H1 (cell line): ENCODE measurements around the gene ZNF91. TPM values are rescaled to one million over a fixed set of nuclear protein-coding genes. Genes with fewer than 3 reads are reported as not detected.
A peak's percentile ranks its signal among the peaks of the same experiment; 100 is the strongest.

Experiments used
- CTCF ChIA-PET: fragments of 300-600 bp; sonication (Branson Sonifier 250); formaldehyde crosslinking; loops from one replicate; lab custom pipeline; 2021; ENCODE audit not compliant: partially characterized antibody; lab: Charles Lee
- POLR2A ChIA-PET: fragments of 300-600 bp; sonication (Branson Sonifier 250); formaldehyde crosslinking; loops from one replicate; lab custom pipeline; 2021; ENCODE audit warnings: inconsistent platforms; ENCODE audit not compliant: partially characterized antibody; lab: Charles Lee
- DNase-seq, 2 experiments: peaks; one replicate each; pipeline versions ENCODE4 v3.0.0 to v3.0.0-alpha.2; 2010 to 2022; ENCODE audit warnings: low spot score in 2 of 2, low read depth in 1 of 2, mixed read lengths in 1 of 2
- FAIRE-seq: peaks from 2 replicates; lab custom pipeline; 2011; peaks lifted over from hg19 to GRCh38; lab: Jason Lieb, UNC
- H2AFZ ChIP-seq: 2 replicates; pipeline ENCODE4 v1.8.1; 2012; ENCODE audit warnings: low read length, inconsistent platforms
- H2AK5ac ChIP-seq: 2 replicates; pipeline ENCODE4 v1.6.1; 2013; ENCODE audit warnings: low read depth, low read length
- H2BK120ac ChIP-seq: replicated peaks from 2 replicates; pipeline ENCODE3; 2013; ENCODE audit warnings: low read depth, low read length, inconsistent platforms
- H2BK12ac ChIP-seq: 2 replicates; pipeline ENCODE4 v1.6.1; 2013; ENCODE audit warnings: low read depth, low read length
- H2BK15ac ChIP-seq: 2 replicates; pipeline ENCODE4 v1.6.1; 2013; ENCODE audit warnings: low read length
- H2BK20ac ChIP-seq: 2 replicates; pipeline ENCODE4 v1.6.1; 2013; ENCODE audit warnings: low read length
- H2BK5ac ChIP-seq: 2 replicates; pipeline ENCODE4 v1.6.1; 2013; ENCODE audit warnings: low read depth, low read length
- H3K14ac ChIP-seq: 2 replicates; pipeline ENCODE4 v1.6.1; 2013; ENCODE audit warnings: inconsistent platforms; ENCODE audit not compliant: insufficient read length
- H3K18ac ChIP-seq: 2 replicates; pipeline ENCODE4 v1.6.1; 2013; ENCODE audit warnings: low read length; ENCODE audit errors: extremely low read depth
- H3K23ac ChIP-seq: 2 replicates; pipeline ENCODE4 v1.6.1; 2013; ENCODE audit warnings: inconsistent platforms; ENCODE audit not compliant: insufficient read length
- H3K23me2 ChIP-seq: 2 replicates; pipeline ENCODE4 v1.6.1; 2013; ENCODE audit warnings: low read depth, low read length
- H3K27ac ChIP-seq: 2 replicates; pipeline ENCODE4 v1.6.1; 2011; ENCODE audit warnings: low read depth, low read length, inconsistent platforms
- H3K27me3 ChIP-seq, 4 experiments: replicated peaks in 1 of 4; 1 replicate in 1 of 4; 2 replicates in 3 of 4; pipeline versions ENCODE4 v1.6.1 to v1.8.1; 2011 to 2013; ENCODE audit warnings: low read length in 3 of 4, mild to moderate bottlenecking in 3 of 4, inconsistent platforms in 2 of 4, mixed read lengths in 2 of 4, moderate library complexity in 1 of 4; ENCODE audit not compliant: control insufficient read depth in 3 of 4, insufficient read depth in 3 of 4; ENCODE audit errors: extremely low read depth in 1 of 4
- H3K36me3 ChIP-seq, 4 experiments: 2 replicates each; pipeline versions ENCODE4 v1.6.1 to v1.8.1; 2011 to 2013; ENCODE audit warnings: mild to moderate bottlenecking in 4 of 4, low read length in 3 of 4, moderate library complexity in 2 of 4, control low read depth in 1 of 4, inconsistent platforms in 1 of 4; ENCODE audit not compliant: insufficient read depth in 4 of 4, control insufficient read depth in 2 of 4
- H3K4ac ChIP-seq: replicated peaks from 2 replicates; pipeline ENCODE3; 2013; ENCODE audit warnings: low read length, low read depth, mixed read lengths, inconsistent platforms; ENCODE audit not compliant: insufficient read length
- H3K4me1 ChIP-seq, 4 experiments: replicated peaks in 1 of 4; 1 replicate in 1 of 4; 2 replicates in 3 of 4; pipeline versions ENCODE4 v1.6.1 to v1.8.1; 2011 to 2013; ENCODE audit warnings: low read length in 3 of 4, inconsistent platforms in 2 of 4, mixed read lengths in 1 of 4; ENCODE audit not compliant: insufficient read depth in 4 of 4, control insufficient read depth in 3 of 4
- H3K4me2 ChIP-seq, 2 experiments: 2 replicates each; pipeline versions ENCODE4 v1.6.1 to v1.8.1; 2011 to 2013; ENCODE audit warnings: low read depth in 2 of 2, low read length in 2 of 2, control low read depth in 1 of 2, inconsistent platforms in 1 of 2, mild to moderate bottlenecking in 1 of 2; ENCODE audit not compliant: insufficient read depth in 1 of 2
- H3K4me3 ChIP-seq, 4 experiments: fragments of 200-600, 300-600 bp in 1 of 4; sonication (generic), shearing (Covaris generic), sonication (Bioruptor Twin) in 1 of 4; 2 replicates each; pipeline versions ENCODE4 v1.5.1 to v1.8.1; 2011 to 2016; ENCODE audit warnings: low read length in 4 of 4, low read depth in 3 of 4, control low read depth in 2 of 4, inconsistent platforms in 2 of 4, mild to moderate bottlenecking in 2 of 4, mixed read lengths in 1 of 4, moderate library complexity in 1 of 4; ENCODE audit not compliant: insufficient read depth in 2 of 4; ENCODE audit errors: extremely low read depth in 1 of 4
- H3K56ac ChIP-seq: replicated peaks from 2 replicates; pipeline ENCODE3; 2013; ENCODE audit warnings: low read depth, mild to moderate bottlenecking, mixed read lengths, low read length, inconsistent platforms; ENCODE audit not compliant: insufficient read length
- H3K79me1 ChIP-seq: 2 replicates; pipeline ENCODE4 v1.6.1; 2013; ENCODE audit warnings: low read depth, low read length, control low read depth
- H3K79me2 ChIP-seq, 2 experiments: 2 replicates each; pipeline versions ENCODE4 v1.6.1 to v1.8.1; 2012 to 2013; ENCODE audit warnings: low read length in 2 of 2, mild to moderate bottlenecking in 2 of 2, inconsistent platforms in 1 of 2; ENCODE audit not compliant: insufficient read depth in 2 of 2, control insufficient read depth in 1 of 2
- H3K9ac ChIP-seq, 4 experiments: replicated peaks in 1 of 4; 1 replicate in 1 of 4; 2 replicates in 3 of 4; pipeline versions ENCODE4 v1.6.1 to v1.8.1; 2011 to 2013; ENCODE audit warnings: low read depth in 3 of 4, low read length in 3 of 4, control low read depth in 2 of 4, mild to moderate bottlenecking in 2 of 4, moderate library complexity in 2 of 4, inconsistent platforms in 1 of 4; ENCODE audit errors: extremely low read depth in 1 of 4
- H3K9me3 ChIP-seq, 2 experiments: 2 replicates each; pipeline versions ENCODE4 v1.6.1 to v1.8.1; 2012 to 2013; ENCODE audit warnings: mild to moderate bottlenecking in 2 of 2, moderate library complexity in 2 of 2, control low read depth in 1 of 2, inconsistent platforms in 1 of 2, low read depth in 1 of 2, low read length in 1 of 2, mixed read lengths in 1 of 2; ENCODE audit not compliant: insufficient read depth in 2 of 2
- H4K20me1 ChIP-seq, 2 experiments: replicated peaks in 1 of 2; 2 replicates each; pipeline versions ENCODE3 to v1.8.1; 2011 to 2013; ENCODE audit warnings: inconsistent platforms in 2 of 2, low read length in 2 of 2, mild to moderate bottlenecking in 1 of 2; ENCODE audit not compliant: insufficient read depth in 2 of 2, control insufficient read depth in 1 of 2
- H4K5ac ChIP-seq: 2 replicates; pipeline ENCODE4 v1.6.1; 2013; ENCODE audit warnings: low read length, low read depth, mixed read lengths, inconsistent platforms; ENCODE audit not compliant: insufficient read length
- H4K8ac ChIP-seq: 2 replicates; pipeline ENCODE4 v1.8.0; 2013; ENCODE audit warnings: mild to moderate bottlenecking, moderate library complexity, low read length, inconsistent platforms; ENCODE audit not compliant: insufficient read depth; ENCODE audit errors: extremely low read depth
- H4K91ac ChIP-seq: replicated peaks from 2 replicates; pipeline ENCODE3; 2013; ENCODE audit warnings: low read length, mixed read lengths, inconsistent platforms; ENCODE audit not compliant: insufficient read length
- RAD21 ChIP-seq, 2 experiments: IDR thresholded peaks in 1 of 2; conservative IDR thresholded peaks in 1 of 2; 2 replicates each; pipeline ENCODE4 v1.6.1; 2011; ENCODE audit warnings: low read depth in 2 of 2, low read length in 2 of 2, improper control_type of control experiment in 1 of 2, inconsistent platforms in 1 of 2, mild to moderate bottlenecking in 1 of 2, moderate library complexity in 1 of 2
- TAF1 ChIP-seq: IDR thresholded peaks from 2 replicates; pipeline ENCODE4 v1.6.1; 2011; ENCODE audit warnings: mild to moderate bottlenecking, low read depth, low read length
- WGBS, 2 experiments: shearing (Covaris generic) in 1 of 2; methylation state at CpG; one replicate each; pipeline versions ENCODE4 v1.1.6 to v1.1.7; 2013 to 2015; ENCODE audit warnings: low lambda C conversion rate in 2 of 2, mixed read lengths in 2 of 2, inconsistent platforms in 1 of 2, low coverage in 1 of 2, missing lambda C conversion rate in 1 of 2; ENCODE audit not compliant: insufficient replicate concordance in 2 of 2, insufficient coverage in 1 of 2, insufficient read length in 1 of 2; ENCODE audit errors: extremely low coverage in 1 of 2, missing lambda C conversion rate in 1 of 2; 5-methylcytosine and 5-hydroxymethylcytosine counted together
- polyA plus RNA-seq, 7 experiments: library from polyadenylated mRNA; depleted of rRNA in 3 of 7; stranded (reverse) in 5 of 7; unstranded in 2 of 7; fragments of >200 nt in 5 of 7; fragments of 200-250 nt in 2 of 7; gene quantifications; 1 replicate in 5 of 7; 2 replicates in 1 of 7; 4 replicates in 1 of 7; pipeline versions ENCODE4 v1.2.1 to v1.2.3, GENCODE V29; 2011 to 2013; ENCODE audit warnings: missing spikeins in 2 of 7, mixed read lengths in 2 of 7
- total RNA-seq: library from RNA; stranded (reverse); fragmentation: NEBNext Ultra II Directional; extraction: Animal tissue kit (Norgen Biotek cat#: 25700); gene quantifications from 2 replicates; pipeline ENCODE4 v1.2.1, GENCODE V29; 2021
- TF ChIP-seq, protein P1 (sequence below), 3 experiments: IDR thresholded peaks; 1 replicate in 2 of 3; 2 replicates in 1 of 3; pipeline versions ENCODE4 v1.5.1 to v1.6.1; 2011; ENCODE audit warnings: low read length in 3 of 3, mild to moderate bottlenecking in 3 of 3, inconsistent platforms in 2 of 3, low read depth in 1 of 3, moderate library complexity in 1 of 3; ENCODE audit not compliant: insufficient read depth in 1 of 3; ENCODE audit errors: control extremely low read depth in 1 of 3

Gene ZNF91
- total and polyA plus RNA-seq, 2 of the 8 experiments (the other 6 are each of a cell fraction or from before 2014, with no cell fraction given), result 16.5 to 35.1 TPM

DNA sequence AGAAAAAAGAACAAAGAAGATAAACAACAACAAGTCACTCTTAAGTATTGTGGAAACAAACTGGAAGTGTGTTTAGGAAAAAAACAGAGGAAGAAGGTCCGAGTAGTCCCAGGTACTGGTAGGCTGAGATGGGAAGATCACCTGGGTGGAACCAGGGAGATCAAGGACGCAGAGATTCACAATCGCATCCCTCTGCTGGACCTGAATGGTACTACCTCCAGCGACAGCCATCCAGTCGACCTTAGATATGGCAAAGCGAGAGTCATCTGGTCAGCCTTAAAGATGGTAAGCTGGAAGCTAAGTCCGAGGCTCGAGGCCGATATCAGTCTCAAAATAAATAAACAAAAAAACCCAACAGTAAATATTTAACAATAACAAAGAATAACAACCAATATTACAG is 44.9 kb upstream of the ZNF91 start:
- Histone ChIP-seq H2BK20ac (no peak overlapping the region), H3K9ac (no peak overlapping the region), H3K14ac (no peak overlapping the region), H3K4me3 (no peak overlapping the region), H4K91ac (no peak overlapping the region), H2BK12ac (no peak overlapping the region), H3K4me2 (no peak overlapping the region), H3K23ac (no peak overlapping the region), H3K18ac (no peak overlapping the region), H3K79me1 (no peaks in the 10 kb centered on the region), H3K56ac (no peak overlapping the region), H4K5ac (no peak overlapping the region), H2AFZ (no peak overlapping the region), H3K9me3 (peaks cover 47 to 59% of the 10 kb centered on the region in 2 experiments), H3K27ac (no peak overlapping the region), H3K79me2 (no peaks in the 10 kb centered on the region), H2BK15ac (no peak overlapping the region), H4K8ac (no peak overlapping the region), H3K4me1 (no peaks in the 10 kb centered on the region), H3K23me2 (peaks cover 2% of the 10 kb centered on the region; the same call in 1 of the 2 replicates), H3K36me3 (no peaks in the 10 kb centered on the region), H4K20me1 (no peaks in the 10 kb centered on the region), H2AK5ac (no peak overlapping the region), H2BK5ac (no peak overlapping the region), H3K27me3 (no peaks in the 10 kb centered on the region), H3K4ac (no peak overlapping the region), H2BK120ac (no peak overlapping the region)
- ChIA-PET POLR2A (no interaction called here), CTCF (interaction anchor here (0.8 to 2.0 kb wide), 12 partner anchors 10 to 541 kb away, joined by 3 to 7 read pairs (median 4); no protein-coding TSS in a partner anchor)
- TF ChIP-seq RAD21 (IDR thresholded peaks at IDR 0.05 in 1 of 2, conservative IDR thresholded peaks at IDR 0.05 in 1 of 2; ENCODE audit: low read depth in 2 of 2, low read length in 2 of 2) (peak; percentile 13 to 21; a peak in 1 of 4 replicates), TAF1 (no peak)
- TF ChIP-seq, protein P1, sequence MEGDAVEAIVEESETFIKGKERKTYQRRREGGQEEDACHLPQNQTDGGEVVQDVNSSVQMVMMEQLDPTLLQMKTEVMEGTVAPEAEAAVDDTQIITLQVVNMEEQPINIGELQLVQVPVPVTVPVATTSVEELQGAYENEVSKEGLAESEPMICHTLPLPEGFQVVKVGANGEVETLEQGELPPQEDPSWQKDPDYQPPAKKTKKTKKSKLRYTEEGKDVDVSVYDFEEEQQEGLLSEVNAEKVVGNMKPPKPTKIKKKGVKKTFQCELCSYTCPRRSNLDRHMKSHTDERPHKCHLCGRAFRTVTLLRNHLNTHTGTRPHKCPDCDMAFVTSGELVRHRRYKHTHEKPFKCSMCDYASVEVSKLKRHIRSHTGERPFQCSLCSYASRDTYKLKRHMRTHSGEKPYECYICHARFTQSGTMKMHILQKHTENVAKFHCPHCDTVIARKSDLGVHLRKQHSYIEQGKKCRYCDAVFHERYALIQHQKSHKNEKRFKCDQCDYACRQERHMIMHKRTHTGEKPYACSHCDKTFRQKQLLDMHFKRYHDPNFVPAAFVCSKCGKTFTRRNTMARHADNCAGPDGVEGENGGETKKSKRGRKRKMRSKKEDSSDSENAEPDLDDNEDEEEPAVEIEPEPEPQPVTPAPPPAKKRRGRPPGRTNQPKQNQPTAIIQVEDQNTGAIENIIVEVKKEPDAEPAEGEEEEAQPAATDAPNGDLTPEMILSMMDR (IDR thresholded peaks at IDR 0.05; ENCODE audit: control extremely low read depth in 1 of 3, insufficient read depth in 1 of 3, low read depth in 1 of 3, low read length in 3 of 3), result peak in 2 of 3 experiments; percentile 54 to 55; a peak in 2 of 4 replicates
- WGBS, 2 experiments, result 88% methylated on average over 9 of the region's 9 CpGs; no CpG with 5 or more reads in 1 of the 2 experiments
- FAIRE-seq, result no peak
- peak in 1 of 2 experiments; percentile 65 for DNase-seq
